Endothelial cell (in vitro differentiated cells): ENCODE data around the gene GLRA3. TPM values are rescaled to one million over a fixed set of nuclear protein-coding genes. Genes with fewer than 3 reads are reported as not detected.

Experiments
- DNase-seq: peaks from one replicate; pipeline ENCODE4 v3.0.0; 2021; ENCODE audit warnings: low spot score
- H3K27ac Mint-ChIP-seq: one replicate; pipeline ENCODE4 v1.8.0; 2021; ENCODE audit warnings: mixed read lengths, inconsistent platforms; ENCODE audit not compliant: unreplicated experiment
- H3K27me3 Mint-ChIP-seq: one replicate; pipeline ENCODE4 v1.8.0; 2021; ENCODE audit warnings: mild to moderate bottlenecking, moderate library complexity, mixed read lengths, inconsistent platforms; ENCODE audit not compliant: unreplicated experiment
- H3K36me3 Mint-ChIP-seq: one replicate; pipeline ENCODE4 v1.8.0; 2021; ENCODE audit warnings: mild to moderate bottlenecking, low read depth, mixed read lengths, inconsistent platforms; ENCODE audit not compliant: unreplicated experiment
- H3K4me1 Mint-ChIP-seq: one replicate; pipeline ENCODE4 v1.8.0; 2021; ENCODE audit warnings: mild to moderate bottlenecking, mixed read lengths, inconsistent platforms; ENCODE audit not compliant: unreplicated experiment
- H3K4me3 Mint-ChIP-seq: one replicate; pipeline ENCODE4 v1.8.0; 2021; ENCODE audit warnings: mild to moderate bottlenecking, mixed read lengths, inconsistent platforms; ENCODE audit not compliant: unreplicated experiment
- H3K9me3 Mint-ChIP-seq: one replicate; pipeline ENCODE4 v1.8.0; 2021; ENCODE audit warnings: mixed read lengths, inconsistent platforms; ENCODE audit not compliant: unreplicated experiment
- CTCF ChIP-seq: fragments of 200-600 bp; sonication (generic); IDR thresholded peaks from one replicate; pipeline ENCODE4 v1.5.0; 2021; ENCODE audit warnings: antibody characterized with exemption; ENCODE audit not compliant: unreplicated experiment
- total RNA-seq: library from RNA; stranded (reverse); fragmentation: NEBNext Ultra II Directional; extraction: Animal tissue kit (Norgen Biotek cat#: 25700); gene quantifications from one replicate; pipeline ENCODE4 v1.2.1, GENCODE V29; 2021; ENCODE audit not compliant: unreplicated experiment

Gene GLRA3
- total RNA-seq, 1 donor from 2014 or later: not detected

GRCh38 chr4:174598800-174599199 lies 230.2 kb downstream of the GLRA3 start:
- Mint-ChIP-seq H3K27ac (no peak overlapping the region), H3K9me3 (no peaks in the 10 kb centered on the region), H3K27me3 (no peaks in the 10 kb centered on the region), H3K36me3 (no peaks in the 10 kb centered on the region), H3K4me1 (peaks cover 24% of the 10 kb centered on the region), H3K4me3 (no peak overlapping the region)
- TF ChIP-seq CTCF: no peak
- no peak for DNase-seq

GRCh38 chr4:174596513-174596912 lies 232.5 kb downstream of the GLRA3 start:
- no peaks in the 10 kb centered on the region for H3K36me3 Mint-ChIP-seq
- no peaks in the 10 kb centered on the region for H3K27me3 Mint-ChIP-seq
- no peak for TF ChIP-seq CTCF
- no peak for DNase-seq
- H3K4me3 Mint-ChIP-seq: no peak overlapping the region
- H3K27ac Mint-ChIP-seq: no peak overlapping the region
- H3K9me3 Mint-ChIP-seq: no peaks in the 10 kb centered on the region
- peaks cover 9% of the 10 kb centered on the region for H3K4me1 Mint-ChIP-seq

- Mint-ChIP-seq H3K9me3 (no peaks in the 10 kb centered on the region), H3K36me3 (no peaks in the 10 kb centered on the region), H3K27ac (no peak overlapping the region), H3K27me3 (no peaks in the 10 kb centered on the region), H3K4me3 (no peak overlapping the region), H3K4me1 (peaks cover 9% of the 10 kb centered on the region)
- no peak for TF ChIP-seq CTCF
- DNase-seq: no peak
Measured at GRCh38 chr4:174595141-174595929, 233.7 kb downstream of the GLRA3 start.

GRCh38 chr4:174593701-174594100 lies 235.3 kb downstream of the GLRA3 start:
- H3K27me3 Mint-ChIP-seq: no peaks in the 10 kb centered on the region
- peaks cover 9% of the 10 kb centered on the region for H3K4me1 Mint-ChIP-seq
- H3K36me3 Mint-ChIP-seq: no peaks in the 10 kb centered on the region
- H3K27ac Mint-ChIP-seq: no peak overlapping the region
- TF ChIP-seq CTCF: no peak
- no peak overlapping the region for H3K4me3 Mint-ChIP-seq
- no peaks in the 10 kb centered on the region for H3K9me3 Mint-ChIP-seq
- no peak for DNase-seq

GRCh38 chr4:174592985-174593335 lies 236.1 kb downstream of the GLRA3 start:
- Mint-ChIP-seq H3K27me3 (no peaks in the 10 kb centered on the region), H3K4me1 (peaks cover 9% of the 10 kb centered on the region), H3K27ac (no peak overlapping the region), H3K36me3 (no peaks in the 10 kb centered on the region), H3K4me3 (no peak overlapping the region), H3K9me3 (no peaks in the 10 kb centered on the region)
- no peak for TF ChIP-seq CTCF
- no peak for DNase-seq
